HepG2 (cell line): ENCODE data around the gene CDK11A. TPM values are rescaled to one million over a fixed set of nuclear protein-coding genes. Genes with fewer than 3 reads are reported as not detected.

Source experiments
- ATAC-seq: fragments of 200-7000 bp; cut with Tn5 transposase; 3 replicates; pipeline ENCODE4 v1.9.1; 2020; ENCODE audit warnings: mild to moderate bottlenecking, moderate library complexity
- BruUV-seq: library from RNA; stranded (reverse); fragments of 400-500 nt; replicated peaks from 2 replicates; lab custom pipeline; 2021; lab: Mats Ljungman, UMichigan
- CTCF ChIA-PET: fragments of 300-600 bp; formaldehyde crosslinking; extraction: SDS; loops from one replicate; lab custom pipeline; 2021; ENCODE audit warnings: low total read pairs, inconsistent platforms, low intra/inter-chr PET ratio; lab: Yijun Ruan, JAX
- POLR2A ChIA-PET: fragments of 350-600 bp; sonication (Branson Sonifier 250); formaldehyde crosslinking; loops from one replicate; lab custom pipeline; 2020; ENCODE audit warnings: antibody characterized with exemption, inconsistent platforms; lab: Yijun Ruan, JAX
- DNase-seq: peaks from one replicate; pipeline ENCODE4 v3.0.0-alpha.2; 2015; ENCODE audit warnings: low spot score
- FAIRE-seq: peaks from 3 replicates; lab custom pipeline; 2011; peaks lifted over from hg19 to GRCh38; lab: Jason Lieb, UNC
- H2AFZ ChIP-seq: one replicate; pipeline ENCODE4 v1.6.1; 2011; ENCODE audit warnings: low read length, inconsistent platforms
- H3K27ac ChIP-seq: fragments of 300-600 bp; 3 replicates; pipeline ENCODE4 v1.8.0; 2011; ENCODE audit warnings: mixed run types, mild to moderate bottlenecking, mixed read lengths, low read length, inconsistent platforms; ENCODE audit not compliant: insufficient read depth; ENCODE audit errors: extremely low read length
- H3K27me3 ChIP-seq, 2 experiments: fragments of 200-600 bp in 1 of 2; 2 replicates in 1 of 2; 3 replicates in 1 of 2; pipeline versions ENCODE4 v1.6.0 to v1.8.0; 2011; ENCODE audit warnings: low read length in 2 of 2, mild to moderate bottlenecking in 2 of 2, moderate library complexity in 2 of 2, inconsistent platforms in 1 of 2; ENCODE audit not compliant: insufficient read depth in 2 of 2, control insufficient read depth in 1 of 2
- H3K36me3 ChIP-seq, 2 experiments: fragments of 200-600 bp in 1 of 2; replicated peaks in 1 of 2; 2 replicates in 1 of 2; 3 replicates in 1 of 2; pipeline versions ENCODE4 v1.5.1 to v1.8.0; 2011; ENCODE audit warnings: low read length in 2 of 2, inconsistent platforms in 1 of 2; ENCODE audit not compliant: insufficient read depth in 2 of 2, control insufficient read depth in 1 of 2
- H3K4me1 ChIP-seq: 2 replicates; pipeline ENCODE4 v1.5.1; 2012; ENCODE audit warnings: low read length, inconsistent platforms; ENCODE audit not compliant: insufficient read depth
- H3K4me2 ChIP-seq: 2 replicates; pipeline ENCODE4 v1.6.0; 2011; ENCODE audit warnings: low read depth, low read length, inconsistent platforms
- H3K4me3 ChIP-seq, 3 experiments: fragments of 200-600 bp in 1 of 3; sonication (generic), shearing (Covaris generic) in 1 of 3; replicated peaks in 1 of 3; 2 replicates each; pipeline ENCODE4 v1.5.1; 2011 to 2016; ENCODE audit warnings: low read length in 3 of 3, inconsistent platforms in 2 of 3, low read depth in 2 of 3, mild to moderate bottlenecking in 2 of 3, control low read depth in 1 of 3, mixed read lengths in 1 of 3; ENCODE audit not compliant: insufficient read depth in 1 of 3
- H3K79me2 ChIP-seq: one replicate; pipeline ENCODE4 v1.6.1; 2011; ENCODE audit warnings: low read length, inconsistent platforms; ENCODE audit not compliant: insufficient read depth
- H3K9ac ChIP-seq: 2 replicates; pipeline ENCODE4 v1.6.0; 2011; ENCODE audit warnings: mild to moderate bottlenecking, low read depth, low read length, inconsistent platforms; ENCODE audit not compliant: insufficient read depth
- H3K9me3 ChIP-seq: 2 replicates; pipeline ENCODE4 v1.5.1; 2012; ENCODE audit warnings: mild to moderate bottlenecking, low read length
- H4K20me1 ChIP-seq: 2 replicates; pipeline ENCODE4 v1.6.0; 2011; ENCODE audit warnings: inconsistent platforms, mild to moderate bottlenecking, low read length, moderate library complexity; ENCODE audit not compliant: insufficient read depth
- BHLHE40 ChIP-seq: IDR thresholded peaks from 2 replicates; pipeline ENCODE4 v1.6.1; 2011; ENCODE audit warnings: low read length, improper control_type of control experiment
- CBX5 ChIP-seq: sonication (generic); formaldehyde crosslinking; IDR thresholded peaks from 2 replicates; pipeline ENCODE4 v1.4.0; 2020; ENCODE audit warnings: missing genetic modification reagents, borderline replicate concordance
- CCAR2 ChIP-seq: fragments of 200-400 bp; formaldehyde crosslinking; optimal IDR thresholded peaks from 2 replicates; pipeline ENCODE3; 2018; ENCODE audit warnings: low read depth, mild to moderate bottlenecking, low read length, moderate library complexity
- ETS1 ChIP-seq: sonication (generic); formaldehyde crosslinking; IDR thresholded peaks from 2 replicates; pipeline ENCODE4 v1.4.0; 2020; ENCODE audit warnings: missing genetic modification reagents
- FOXK1 ChIP-seq: sonication (generic); formaldehyde crosslinking; IDR thresholded peaks from 2 replicates; pipeline ENCODE4 v1.4.0; 2020; ENCODE audit warnings: low read depth, missing genetic modification reagents, borderline replicate concordance
- FOXK2 ChIP-seq: fragments of 450-650 bp; IDR thresholded peaks from 2 replicates; pipeline ENCODE4 v1.6.1; 2016
- GATAD1 ChIP-seq: IDR thresholded peaks from 2 replicates; pipeline ENCODE4 v1.6.1; 2016; ENCODE audit warnings: missing genetic modification reagents, missing compliant biosample characterization
- IRF1 ChIP-seq: sonication (generic); formaldehyde crosslinking; IDR thresholded peaks from 2 replicates; pipeline ENCODE4 v1.4.0; 2020; ENCODE audit warnings: low read depth, mild to moderate bottlenecking, missing genetic modification reagents
- MXD1 ChIP-seq: sonication (generic); formaldehyde crosslinking; IDR thresholded peaks from 2 replicates; pipeline ENCODE4 v1.4.0; 2020; ENCODE audit warnings: mild to moderate bottlenecking, missing genetic modification reagents
- MZF1 ChIP-seq: sonication (generic); formaldehyde crosslinking; IDR thresholded peaks from 2 replicates; pipeline ENCODE4 v1.8.1; 2023; ENCODE audit warnings: mild to moderate bottlenecking, missing genetic modification reagents, borderline replicate concordance
- RELA ChIP-seq: sonication (generic); formaldehyde crosslinking; IDR thresholded peaks from 2 replicates; pipeline ENCODE4 v1.4.0; 2020; ENCODE audit warnings: missing genetic modification reagents
- RFX5 ChIP-seq: IDR thresholded peaks from 2 replicates; pipeline ENCODE4 v1.6.1; 2011; ENCODE audit warnings: low read depth, low read length, improper control_type of control experiment
- SMAD9 ChIP-seq: sonication (generic); formaldehyde crosslinking; IDR thresholded peaks from 2 replicates; pipeline ENCODE4 v1.5.1; 2020; ENCODE audit warnings: mild to moderate bottlenecking, missing genetic modification reagents
- SOX5 ChIP-seq: IDR thresholded peaks from 2 replicates; pipeline ENCODE4 v1.6.1; 2016; ENCODE audit warnings: borderline replicate concordance
- STAT5B ChIP-seq: sonication (generic); formaldehyde crosslinking; IDR thresholded peaks from 2 replicates; pipeline ENCODE4 v1.4.0; 2020; ENCODE audit warnings: missing genetic modification reagents
- TERF1 ChIP-seq: sonication (generic); formaldehyde crosslinking; IDR thresholded peaks from 2 replicates; pipeline ENCODE4 v1.8.0; 2022; ENCODE audit warnings: mild to moderate bottlenecking, missing genetic modification reagents, moderate library complexity
- ZNF136 ChIP-seq: sonication (generic); formaldehyde crosslinking; IDR thresholded peaks from 2 replicates; pipeline ENCODE4 v1.8.1; 2022; ENCODE audit warnings: low read depth, mild to moderate bottlenecking, moderate library complexity, missing genetic modification reagents
- ZNF501 ChIP-seq: sonication (generic); formaldehyde crosslinking; IDR thresholded peaks from 2 replicates; pipeline ENCODE4 v1.5.1; 2020; ENCODE audit warnings: mild to moderate bottlenecking, moderate library complexity, missing genetic modification reagents
- ZNF577 ChIP-seq: sonication (generic); formaldehyde crosslinking; IDR thresholded peaks from 2 replicates; pipeline ENCODE4 v1.4.0; 2020; ENCODE audit warnings: mild to moderate bottlenecking, low read depth, missing genetic modification reagents, borderline replicate concordance
- ZNF883 ChIP-seq: sonication (generic); formaldehyde crosslinking; IDR thresholded peaks from 2 replicates; pipeline ENCODE4 v1.5.1; 2020; ENCODE audit warnings: mild to moderate bottlenecking, missing genetic modification reagents; ENCODE audit errors: not compliant biosample characterization
- ZSCAN31 ChIP-seq: sonication (generic); formaldehyde crosslinking; IDR thresholded peaks from 2 replicates; pipeline ENCODE4 v1.5.0; 2020; ENCODE audit warnings: low read depth, mild to moderate bottlenecking, missing genetic modification reagents
- WGBS: methylation state at CpG from one replicate; pipeline ENCODE4 v1.1.6; 2017; ENCODE audit warnings: low lambda C conversion rate; 5-methylcytosine and 5-hydroxymethylcytosine counted together
- in situ Hi-C: cut with HindIII; loops from 2 replicates; pipeline ENCODE4 v1.10.0; 2017; ENCODE audit warnings: low pct_unique_long_range_greater_than_20kb; ENCODE audit not compliant: extremely low pct_ligation_motif_present
- intact Hi-C: fragments of 100-400 bp; cut with micrococcal nuclease; formaldehyde crosslinking; loops from one replicate; pipeline ENCODE4 v1.10.0; 2022; ENCODE audit not compliant: unreplicated experiment
- polyA plus RNA-seq, 8 experiments: library from polyadenylated mRNA; depleted of rRNA in 3 of 8; stranded (reverse) in 7 of 8; unstranded in 1 of 8; fragments of >200 nt; fragmentation: Illumina TruSeq in 4 of 8; extraction: Trizol in 4 of 8; gene quantifications; 2 replicates each; pipeline versions ENCODE4 v1.2.1 to v1.2.3, GENCODE V29; 2011 to 2016; ENCODE audit warnings: low read depth in 4 of 8, missing spikeins in 1 of 8, mixed read lengths in 1 of 8; ENCODE audit not compliant: insufficient read depth in 1 of 8
- total RNA-seq, 5 experiments: library from RNA; depleted of rRNA; stranded (reverse); fragments of >200 nt; fragmentation: Illumina TruSeq; extraction: Trizol; gene quantifications; 2 replicates each; pipeline ENCODE4 v1.2.3, GENCODE V29; 2016; ENCODE audit warnings: low read depth in 1 of 5

Gene CDK11A
- total and polyA plus RNA-seq, 2 of the 13 experiments (the other 11 are each of a cell fraction or from before 2014, with no cell fraction given): 11.2 to 17.9 TPM

- Histone ChIP-seq H2AFZ (no peak overlapping the region), H3K27ac (peak overlapping the region; percentile 80), H3K4me2 (peak overlapping the region; percentile 83), H3K9ac (peak overlapping the region; percentile 74), H3K9me3 (no peaks in the 10 kb centered on the region), H3K4me3 (peak overlapping the region; percentile 14 to 70 (median 47); a peak in 5 of 6 replicates), H3K4me1 (peaks cover 55% of the 10 kb centered on the region), H4K20me1 (no peaks in the 10 kb centered on the region; the same call in 1 of the 2 replicates), H3K79me2 (peaks cover 6% of the 10 kb centered on the region), H3K27me3 (no peaks in the 10 kb centered on the region), H3K36me3 (no peaks in the 10 kb centered on the region; a peak in 1 of 5 replicates)
- peak; percentile 86 for DNase-seq
- intact Hi-C loops: no loop called here
- no TSS peak for BruUV-seq
- ChIA-PET POLR2A (interaction anchor here (0.8 to 1.5 kb wide), 5 partner anchors 63 to 245 kb away, joined by 3 to 8 read pairs (median 4); partner anchors contain the start of gene MIB2), CTCF (no interaction called here)
- in situ Hi-C loops: no loop called here
- FAIRE-seq: peak; percentile 90
- ATAC-seq: peak; percentile 88
- 10% methylated on average over 7 of the region's 24 CpGs for whole genome bisulfite sequencing
- no peak for TF ChIP-seq ZNF577 (CRISPR knock-in tag)
- TF ChIP-seq FOXK2: no peak
- no peak for TF ChIP-seq STAT5B (CRISPR knock-in tag)
- TF ChIP-seq CCAR2: no peak
- TF ChIP-seq SOX5 (CRISPR knock-in tag): peak; percentile 62; the same call in 1 of the 2 replicates
- 0 out of 2 replicates have a peak, but pooled peaks have one; percentile 4 for TF ChIP-seq BHLHE40
- TF ChIP-seq SMAD9 (CRISPR knock-in tag): no peak
- 0 out of 2 replicates have a peak, but pooled peaks have one; percentile 46 for TF ChIP-seq FOXK1 (CRISPR knock-in tag)
- TF ChIP-seq ZNF501 (CRISPR knock-in tag): peak; percentile 63; the same call in 1 of the 2 replicates
- TF ChIP-seq ZSCAN31: 0 out of 2 replicates have a peak, but pooled peaks have one; percentile 29
- TF ChIP-seq RFX5: no peak
- peak; percentile 74 for TF ChIP-seq GATAD1 (CRISPR knock-in tag)
- TF ChIP-seq IRF1: no peak
- TF ChIP-seq RELA: no peak
- 0 out of 2 replicates have a peak, but pooled peaks have one; percentile 32 for TF ChIP-seq CBX5
- no peak for TF ChIP-seq ZNF883 (CRISPR knock-in tag)
- TF ChIP-seq MZF1: 0 out of 2 replicates have a peak, but pooled peaks have one; percentile 18
- TF ChIP-seq MXD1 (CRISPR knock-in tag): peak; percentile 78
- TF ChIP-seq ZNF136 (CRISPR knock-in tag): no peak
- TF ChIP-seq ETS1 (CRISPR knock-in tag): no peak
- TF ChIP-seq TERF1: no peak
Observed at GRCh38 chr1:1678581-1679380, 45.4 kb downstream of the CDK11A start.
